GM20000 (cell line): ENCODE results near the gene ALKAL2.
"Not testable (repeated sequence)": the region's sequence is repeated elsewhere in the genome, so short reads cannot be mapped to it uniquely, and the experiment has no call there.

Source experiments
- DNase-seq: peaks from one replicate; pipeline ENCODE4 v3.0.0; 2012; ENCODE audit warnings: low spot score
- TF ChIP-seq, protein P1 (sequence below): IDR thresholded peaks from 2 replicates; pipeline ENCODE4 v1.5.1; 2012; ENCODE audit warnings: mild to moderate bottlenecking, control low read depth; ENCODE audit errors: extremely low read depth, missing control alignments

Gene ALKAL2, protein sequence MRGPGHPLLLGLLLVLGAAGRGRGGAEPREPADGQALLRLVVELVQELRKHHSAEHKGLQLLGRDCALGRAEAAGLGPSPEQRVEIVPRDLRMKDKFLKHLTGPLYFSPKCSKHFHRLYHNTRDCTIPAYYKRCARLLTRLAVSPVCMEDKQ

DNA sequence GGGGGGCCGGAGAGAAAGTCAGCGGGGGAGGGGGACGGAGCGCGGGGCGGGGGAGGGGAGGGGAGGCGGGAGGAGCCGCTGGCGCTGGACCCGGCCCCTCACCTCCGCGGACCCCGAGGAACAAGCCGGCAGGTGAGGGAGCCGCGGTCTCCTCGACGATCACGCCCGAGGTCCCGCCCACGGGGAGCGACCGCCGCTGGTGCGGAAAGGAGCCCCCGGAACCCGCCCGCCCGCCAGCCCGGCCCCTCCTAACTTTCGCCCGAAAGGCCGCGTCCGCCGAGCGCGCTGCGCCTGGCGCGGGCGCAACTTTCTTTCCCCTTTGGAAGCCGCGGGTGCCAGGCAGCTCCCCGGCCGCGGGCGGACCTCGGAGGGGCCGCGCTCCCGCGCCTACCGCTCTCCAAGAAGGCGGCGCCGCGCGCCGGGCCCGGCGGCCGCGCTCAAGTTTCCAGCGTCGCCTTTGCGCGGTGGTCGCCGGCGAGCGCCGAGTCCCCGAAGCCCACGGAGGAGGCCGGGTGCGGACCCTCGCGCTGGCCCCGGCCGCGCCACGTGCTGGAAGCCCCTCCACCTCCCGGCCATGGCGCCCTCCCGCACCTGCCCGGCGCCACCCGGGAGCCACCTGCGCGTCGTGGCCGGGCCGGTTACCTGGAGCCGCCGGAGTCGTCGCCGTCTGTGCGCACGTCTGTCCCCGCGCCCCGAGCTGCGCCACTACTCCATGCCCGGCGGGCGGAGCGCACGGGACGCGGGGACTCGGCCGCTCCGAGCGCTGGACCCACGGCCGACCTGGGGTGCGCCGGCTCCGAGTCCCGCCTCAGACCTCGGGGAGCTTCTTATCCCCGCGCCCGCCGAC, at the start of gene ALKAL2:
TSS of gene ALKAL2 (minus strand) at position 181 of the 847 bp plus-strand sequence. CDS start 256 bp downstream, outside the sequence.
- peak; percentile 58 for DNase-seq
- TF ChIP-seq, protein P1, sequence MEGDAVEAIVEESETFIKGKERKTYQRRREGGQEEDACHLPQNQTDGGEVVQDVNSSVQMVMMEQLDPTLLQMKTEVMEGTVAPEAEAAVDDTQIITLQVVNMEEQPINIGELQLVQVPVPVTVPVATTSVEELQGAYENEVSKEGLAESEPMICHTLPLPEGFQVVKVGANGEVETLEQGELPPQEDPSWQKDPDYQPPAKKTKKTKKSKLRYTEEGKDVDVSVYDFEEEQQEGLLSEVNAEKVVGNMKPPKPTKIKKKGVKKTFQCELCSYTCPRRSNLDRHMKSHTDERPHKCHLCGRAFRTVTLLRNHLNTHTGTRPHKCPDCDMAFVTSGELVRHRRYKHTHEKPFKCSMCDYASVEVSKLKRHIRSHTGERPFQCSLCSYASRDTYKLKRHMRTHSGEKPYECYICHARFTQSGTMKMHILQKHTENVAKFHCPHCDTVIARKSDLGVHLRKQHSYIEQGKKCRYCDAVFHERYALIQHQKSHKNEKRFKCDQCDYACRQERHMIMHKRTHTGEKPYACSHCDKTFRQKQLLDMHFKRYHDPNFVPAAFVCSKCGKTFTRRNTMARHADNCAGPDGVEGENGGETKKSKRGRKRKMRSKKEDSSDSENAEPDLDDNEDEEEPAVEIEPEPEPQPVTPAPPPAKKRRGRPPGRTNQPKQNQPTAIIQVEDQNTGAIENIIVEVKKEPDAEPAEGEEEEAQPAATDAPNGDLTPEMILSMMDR = no peak

DNA sequence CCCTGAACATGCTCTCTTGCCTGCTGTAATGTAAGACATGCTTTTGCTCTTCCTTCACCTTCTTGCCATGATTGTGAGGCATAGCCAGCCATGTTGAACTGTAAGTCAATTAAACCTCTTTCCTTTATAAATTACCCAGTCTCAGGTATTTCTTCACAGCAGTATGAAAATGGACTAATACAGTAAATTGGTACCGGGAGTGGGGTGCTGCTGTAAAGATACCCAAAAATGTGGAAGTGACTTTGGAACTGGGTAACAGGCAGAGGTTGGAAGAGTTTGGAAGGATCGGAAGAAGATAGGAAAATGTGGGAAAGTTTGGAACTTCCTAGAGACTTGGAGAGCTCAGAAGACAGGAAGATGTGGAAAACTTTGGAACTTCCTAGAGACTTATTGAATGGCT, 49.1 kb upstream of the ALKAL2 start:
- not testable (repeated sequence) for DNase-seq

DNA sequence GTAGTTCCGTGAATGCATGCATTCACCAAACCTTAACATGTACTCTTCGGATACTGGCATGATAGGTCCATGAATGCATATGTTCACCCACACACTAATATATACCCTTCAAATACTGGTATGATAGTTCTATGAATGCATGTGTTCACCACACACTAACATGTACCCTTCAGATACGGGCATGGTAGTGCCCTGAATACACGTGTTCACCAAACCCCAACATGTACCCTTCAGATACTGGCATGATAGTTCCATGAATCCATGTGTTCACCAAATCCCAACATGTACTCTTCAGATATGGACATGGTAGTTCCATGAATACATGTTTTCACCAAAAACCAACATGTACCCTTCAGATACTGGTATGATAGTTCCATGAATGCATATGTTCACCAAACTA, 48.5 kb upstream of the ALKAL2 start:
- TF ChIP-seq, protein P1 = no peak
- DNase-seq = no peak

DNA sequence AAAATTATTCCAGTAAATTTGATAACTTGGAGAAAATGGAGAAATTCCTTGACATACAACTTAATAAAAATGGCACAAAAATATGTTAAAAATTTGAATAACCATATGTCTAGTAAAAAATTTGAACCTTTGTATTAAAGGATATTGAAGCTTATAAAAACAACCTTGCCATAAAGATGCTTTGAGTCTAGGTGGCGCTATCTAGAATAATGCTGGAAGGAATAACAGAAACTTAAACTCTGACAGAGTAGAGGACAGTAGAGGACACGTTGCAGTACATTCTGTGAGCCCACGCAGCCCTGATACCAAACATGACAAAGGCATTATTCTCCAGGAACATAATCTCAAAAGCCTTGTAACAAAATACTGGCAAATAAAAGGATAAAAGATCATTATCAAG, 44.7 kb upstream of the ALKAL2 start:
- TF ChIP-seq, protein P1 = no peak
- DNase-seq = no peak

DNA sequence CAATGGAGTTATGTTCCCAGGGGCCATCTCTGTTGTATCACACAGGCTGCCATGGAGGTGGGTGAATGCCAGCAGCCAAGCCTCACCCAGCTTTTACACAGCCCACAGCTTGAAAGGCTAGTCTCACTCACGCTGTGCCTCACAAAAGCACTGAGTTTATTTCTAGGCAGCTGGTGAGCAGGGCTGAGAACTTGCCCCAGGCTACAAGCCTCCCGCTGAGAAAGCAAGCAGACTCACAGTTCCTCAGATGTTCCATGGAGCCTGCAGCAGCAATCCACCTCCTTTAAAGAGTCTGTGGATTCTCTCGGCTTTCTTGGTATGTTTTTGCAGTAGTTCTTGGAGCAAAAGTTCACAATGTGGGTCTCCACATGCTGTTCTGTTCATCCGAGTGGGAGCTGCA, 40.9 kb upstream of the ALKAL2 start:
- TF ChIP-seq, protein P1 = no peak
- no peak for DNase-seq

DNA sequence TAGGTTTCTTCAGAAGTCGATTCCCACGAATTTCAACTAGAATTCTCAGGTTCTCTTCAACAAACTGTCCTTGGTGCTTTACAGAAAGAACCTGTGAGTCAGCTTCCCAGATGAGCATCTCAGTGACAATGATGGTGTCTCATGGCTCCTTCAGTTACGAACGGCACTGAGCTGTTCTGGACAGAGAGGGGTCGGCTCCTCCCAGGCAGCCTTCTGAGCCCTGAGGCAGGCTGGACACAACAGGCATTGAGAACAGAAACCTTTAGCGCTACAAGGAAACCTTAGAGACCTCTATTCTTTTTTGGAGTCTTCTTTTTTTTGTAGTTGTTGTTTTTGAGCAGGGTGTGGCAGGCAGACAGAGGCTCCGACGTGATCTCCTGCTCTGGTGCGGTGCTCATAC, 35.1 kb upstream of the ALKAL2 start:
- DNase-seq = no peak
- TF ChIP-seq, protein P1 = no peak

DNA sequence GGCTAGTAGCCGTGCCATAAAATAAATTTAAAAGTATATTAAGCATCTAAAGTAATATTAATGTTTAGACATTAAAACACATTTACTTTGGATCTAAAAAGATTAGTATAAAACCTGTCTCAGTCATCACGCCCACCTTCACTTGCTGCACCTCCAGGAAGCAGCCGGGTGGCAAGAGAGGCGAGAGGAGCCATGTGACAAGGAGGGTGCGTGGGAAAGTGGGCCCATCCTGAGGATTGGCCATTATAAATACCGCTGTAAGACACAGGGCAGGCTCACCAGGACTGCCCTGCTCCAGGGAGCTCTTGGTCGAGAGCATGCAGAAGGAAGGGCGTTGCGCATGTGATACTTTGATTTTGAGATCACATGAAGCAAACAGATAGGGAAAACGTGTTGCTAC, 34.4 kb upstream of the ALKAL2 start:
- DNase-seq = no peak
- TF ChIP-seq, protein P1 = no peak
